T-helper 1 cell treated with Interleukin-12 subunit alpha and Interleukin-12 subunit beta and Interleukin-4 antibody, amounts not matched to agents 30 ng/mL and 1 ng/mL, for 36 hours (primary cell): ENCODE results near the gene ITGB6. TPM values are rescaled to one million over a fixed set of nuclear protein-coding genes. Genes with fewer than 3 reads are reported as not detected.

Experiments
- intact Hi-C: fragments of 100-400 bp; cut with micrococcal nuclease; formaldehyde crosslinking; loops from one replicate; pipeline ENCODE4 v1.15.1; 2024
- total RNA-seq: library from RNA; stranded (reverse); gene quantifications from 2 replicates; pipeline ENCODE4 v1.2.3, GENCODE V29; 2022

Gene ITGB6
- total RNA-seq, 1 donor from 2014 or later = not detected

- intact Hi-C loops = no loop called here
These were observed 96.0 kb downstream of the ITGB6 start for GRCh38 chr2:160104115-160104514.

GRCh38 chr2:160097326-160097725 is 102.7 kb downstream of the ITGB6 start:
- intact Hi-C loops = no loop called here

GRCh38 chr2:160096409-160096808 is 103.7 kb downstream of the ITGB6 start:
- intact Hi-C loops = no loop called here

- intact Hi-C loops = no loop called here
These were observed 107.6 kb downstream of the ITGB6 start for GRCh38 chr2:160092445-160092844.

- intact Hi-C loops = no loop called here
These were observed 108.7 kb downstream of the ITGB6 start for GRCh38 chr2:160091381-160091780.

- intact Hi-C loops = loop anchor here (1.0 to 5.0 kb wide), 2 partner anchors 975 to 1184 kb away; no protein-coding TSS in a partner anchor
These were observed 112.0 kb downstream of the ITGB6 start for GRCh38 chr2:160087854-160088745.

- intact Hi-C loops = loop anchor here (5.0 kb wide), 1 partner anchor 1187 kb away; no protein-coding TSS in a partner anchor
These were observed 114.4 kb downstream of the ITGB6 start for GRCh38 chr2:160085662-160086061.

GRCh38 chr2:160077912-160078810 is 121.9 kb downstream of the ITGB6 start:
- intact Hi-C loops = no loop called here

- intact Hi-C loops = no loop called here
These were observed 123.2 kb downstream of the ITGB6 start for GRCh38 chr2:160076914-160077313.

- intact Hi-C loops = no loop called here
These were observed 123.8 kb downstream of the ITGB6 start for GRCh38 chr2:160076241-160076640.

GRCh38 chr2:160075171-160075570 is 124.9 kb downstream of the ITGB6 start:
- intact Hi-C loops = no loop called here

- intact Hi-C loops = no loop called here
These were observed 126.7 kb downstream of the ITGB6 start for GRCh38 chr2:160073284-160073888.

- intact Hi-C loops = no loop called here
These were observed 131.2 kb downstream of the ITGB6 start for GRCh38 chr2:160068906-160069305.

GRCh38 chr2:160064916-160065315 is 135.2 kb downstream of the ITGB6 start:
- intact Hi-C loops = no loop called here

- intact Hi-C loops = no loop called here
These were observed 136.0 kb downstream of the ITGB6 start for GRCh38 chr2:160063879-160064612.

GRCh38 chr2:160063271-160063670 is 136.8 kb downstream of the ITGB6 start:
- intact Hi-C loops = no loop called here

GRCh38 chr2:160062292-160063005 is 137.6 kb downstream of the ITGB6 start, which contains the start of gene PLA2R1:
Gene PLA2R1, minus strand, starts transcription at chr2:160062615. Its CDS starts 212 bp downstream, at chr2:160062403.
- intact Hi-C loops = no loop called here

- intact Hi-C loops = no loop called here
These were observed 138.2 kb downstream of the ITGB6 start for GRCh38 chr2:160061944-160062291.

- intact Hi-C loops = no loop called here
These were observed 138.5 kb downstream of the ITGB6 start for GRCh38 chr2:160061533-160061932.

GRCh38 chr2:160060297-160060696 is 139.8 kb downstream of the ITGB6 start:
- intact Hi-C loops = no loop called here
